A172 (cell line): Measurements from ENCODE around the gene PTPMT1. TPM values are rescaled to one million over a fixed set of nuclear protein-coding genes. Genes with fewer than 3 reads are reported as not detected.

Experiments used
- DNase-seq: peaks from one replicate; pipeline ENCODE4 v3.0.0-alpha.2; 2015; ENCODE audit warnings: low spot score
- total RNA-seq: library from RNA; depleted of rRNA; stranded (reverse); fragments of >200 nt; shearing (Covaris generic); gene quantifications from 2 replicates; pipeline ENCODE4 v1.2.3, GENCODE V29; 2014

PTPMT1 gene
- total RNA-seq, 1 experiment from 2014 or later = 253 TPM

- DNase-seq = peak; percentile 77
Observed at GRCh38 chr11:47578524-47579494, 13.4 kb downstream of the PTPMT1 start, which contains the start of the genes KBTBD4 and NDUFS3. Gene KBTBD4, minus strand, starts transcription at chr11:47578970. Its CDS starts 19 bp downstream, at chr11:47578951. Gene NDUFS3, plus strand, starts transcription at chr11:47579074. Its CDS starts 18 bp downstream, at chr11:47579092.

- DNase-seq = no peak
Observed at GRCh38 chr11:47583844-47584243, 18.4 kb downstream of the PTPMT1 start.

GRCh38 chr11:47586098-47586855 lies 20.9 kb downstream of the PTPMT1 start, which contains the start of gene FAM180B:
Gene FAM180B, plus strand, starts transcription at chr11:47586678. Its CDS starts 91 bp downstream, at chr11:47586769.
- DNase-seq = no peak

GRCh38 chr11:47587039-47587716 lies 21.8 kb downstream of the PTPMT1 start:
- no peak for DNase-seq

GRCh38 chr11:47587723-47588326 lies 22.4 kb downstream of the PTPMT1 start:
- DNase-seq = no peak

GRCh38 chr11:47589118-47589517 lies 23.7 kb downstream of the PTPMT1 start:
- DNase-seq = no peak

GRCh38 chr11:47589584-47589976 lies 24.2 kb downstream of the PTPMT1 start:
- DNase-seq = no peak

- DNase-seq = no peak
Observed at GRCh38 chr11:47589977-47590861, 24.8 kb downstream of the PTPMT1 start.

- DNase-seq = no peak
Observed at GRCh38 chr11:47591764-47592163, 26.4 kb downstream of the PTPMT1 start.

- no peak for DNase-seq
Observed at GRCh38 chr11:47592251-47592650, 26.9 kb downstream of the PTPMT1 start.

- DNase-seq = no peak
Observed at GRCh38 chr11:47592970-47593369, 27.6 kb downstream of the PTPMT1 start.

- no peak for DNase-seq
Observed at GRCh38 chr11:47593492-47593933, 28.1 kb downstream of the PTPMT1 start.

- DNase-seq = no peak
Observed at GRCh38 chr11:47593934-47594855, 28.8 kb downstream of the PTPMT1 start, which contains the start of gene C1QTNF4. Gene C1QTNF4, minus strand, starts transcription at chr11:47594411. Its CDS starts 3,601 bp downstream, at chr11:47590810.

GRCh38 chr11:47595029-47595428 lies 29.6 kb downstream of the PTPMT1 start:
- DNase-seq = no peak

GRCh38 chr11:47595967-47596366 lies 30.6 kb downstream of the PTPMT1 start:
- DNase-seq = no peak

GRCh38 chr11:47599902-47600301 lies 34.5 kb downstream of the PTPMT1 start:
- no peak for DNase-seq

GRCh38 chr11:47603295-47603694 lies 37.9 kb downstream of the PTPMT1 start:
- DNase-seq = no peak

- DNase-seq = no peak
Observed at GRCh38 chr11:47605921-47606320, 40.5 kb downstream of the PTPMT1 start.

- no peak for DNase-seq
Observed at GRCh38 chr11:47606731-47607130, 41.3 kb downstream of the PTPMT1 start.
